Stimulated activated naive B cell treated with anti-CD40 and anti-IgM and Interleukin-4, amounts not matched to agents 10 μg/mL and 1 μg/mL and 100 μg/mL, for 72 hours (primary cell): ENCODE results near the gene ANKS1A.
A peak's percentile ranks its signal among the peaks of the same experiment; 100 is the strongest.
"Not testable (repeated sequence)": the region's sequence is repeated elsewhere in the genome, so short reads cannot be mapped to it uniquely, and the experiment has no call there.

Experiments used
- ATAC-seq, 2 donors: fragments of 150-1000 bp; cut with Tn5 transposase; replicated peaks; 2 replicates each; pipeline ENCODE4 v1.10.0; 2021; ENCODE audit warnings: moderate library complexity in 1 of 2
- DNase-seq: peaks from one replicate; pipeline ENCODE4 v3.0.0; 2021
- H3K27ac Mint-ChIP-seq: one replicate; pipeline ENCODE4 v1.8.0; 2022; ENCODE audit warnings: mild to moderate bottlenecking, mixed read lengths
- H3K27me3 Mint-ChIP-seq, 2 donors: one replicate each; pipeline ENCODE4 v1.8.0; 2022; ENCODE audit warnings: mixed read lengths in 2 of 2
- H3K36me3 Mint-ChIP-seq, 2 donors: one replicate each; pipeline ENCODE4 v1.8.0; 2022; ENCODE audit warnings: mixed read lengths in 2 of 2, mild to moderate bottlenecking in 1 of 2
- H3K4me1 Mint-ChIP-seq, 2 donors: one replicate each; pipeline ENCODE4 v1.8.0; 2022; ENCODE audit warnings: mixed read lengths in 2 of 2, mild to moderate bottlenecking in 1 of 2
- H3K4me3 Mint-ChIP-seq, 2 donors: one replicate each; pipeline ENCODE4 v1.8.0; 2022; ENCODE audit warnings: mild to moderate bottlenecking in 2 of 2, mixed read lengths in 2 of 2, moderate library complexity in 1 of 2
- H3K9me3 Mint-ChIP-seq, 2 donors: one replicate each; pipeline ENCODE4 v1.8.0; 2022; ENCODE audit warnings: mixed read lengths in 2 of 2, mild to moderate bottlenecking in 1 of 2

ANKS1A gene

GRCh38 chr6:34917626-34918285 is 28.7 kb downstream of the ANKS1A start:
- Mint-ChIP-seq H3K4me3 (no peak overlapping the region), H3K27me3 (no peaks in the 10 kb centered on the region)

GRCh38 chr6:34919651-34920050 is 30.6 kb downstream of the ANKS1A start:
- no peak overlapping the region for H3K4me3 Mint-ChIP-seq
- peaks cover 0 to 5% of the 10 kb centered on the region in 2 donors for H3K36me3 Mint-ChIP-seq
- peaks cover 5 to 8% of the 10 kb centered on the region in 2 donors for H3K4me1 Mint-ChIP-seq
- no peak for ATAC-seq
- no peak for DNase-seq
- H3K27ac Mint-ChIP-seq, result no peak overlapping the region
- H3K9me3 Mint-ChIP-seq, result no peaks in the 10 kb centered on the region
- H3K27me3 Mint-ChIP-seq, result no peaks in the 10 kb centered on the region

More at GRCh38 chr6:34917626-34918285, 28.7 kb downstream of the ANKS1A start:
- Mint-ChIP-seq H3K9me3 (no peaks in the 10 kb centered on the region), H3K36me3 (peaks cover 0 to 5% of the 10 kb centered on the region in 2 donors), H3K27ac (no peak overlapping the region), H3K4me1 (peaks cover 10 to 21% of the 10 kb centered on the region in 2 donors)
- no peak for DNase-seq
- ATAC-seq, result peak in 1 of 2 donors; percentile 53

- ATAC-seq, result no peak
- no peaks in the 10 kb centered on the region for H3K27me3 Mint-ChIP-seq
- peaks cover 0 to 5% of the 10 kb centered on the region in 2 donors for H3K36me3 Mint-ChIP-seq
- no peaks in the 10 kb centered on the region for H3K9me3 Mint-ChIP-seq
- no peak overlapping the region for H3K4me3 Mint-ChIP-seq
- DNase-seq, result no peak
- H3K4me1 Mint-ChIP-seq, result peaks cover 6 to 8% of the 10 kb centered on the region in 2 donors
- H3K27ac Mint-ChIP-seq, result no peak overlapping the region
These were observed 31.0 kb downstream of the ANKS1A start for GRCh38 chr6:34920097-34920496.

- DNase-seq (no peak), ATAC-seq (no peak)
These were observed 33.2 kb downstream of the ANKS1A start for GRCh38 chr6:34922177-34922663.

GRCh38 chr6:34924831-34925625 is 36.0 kb downstream of the ANKS1A start:
- peaks cover 24 to 33% of the 10 kb centered on the region in 2 donors for H3K4me1 Mint-ChIP-seq
- H3K27ac Mint-ChIP-seq, result no peak overlapping the region
- no peaks in the 10 kb centered on the region for H3K27me3 Mint-ChIP-seq
- ATAC-seq, result no peak
- no peaks in the 10 kb centered on the region for H3K9me3 Mint-ChIP-seq
- no peaks in the 10 kb centered on the region for H3K36me3 Mint-ChIP-seq
- no peak overlapping the region for H3K4me3 Mint-ChIP-seq
- DNase-seq, result no peak

More at GRCh38 chr6:34922177-34922663, 33.2 kb downstream of the ANKS1A start:
- Mint-ChIP-seq H3K27me3 (no peaks in the 10 kb centered on the region), H3K27ac (no peak overlapping the region), H3K9me3 (no peaks in the 10 kb centered on the region), H3K36me3 (peaks cover 0 to 5% of the 10 kb centered on the region in 2 donors), H3K4me1 (peaks cover 12 to 13% of the 10 kb centered on the region in 2 donors), H3K4me3 (no peak overlapping the region)

- Mint-ChIP-seq H3K4me1 (peaks cover 24 to 34% of the 10 kb centered on the region in 2 donors), H3K27me3 (no peaks in the 10 kb centered on the region), H3K9me3 (no peaks in the 10 kb centered on the region), H3K36me3 (no peaks in the 10 kb centered on the region), H3K27ac (no peak overlapping the region), H3K4me3 (no peak overlapping the region)
- no peak for ATAC-seq
- no peak for DNase-seq
These were observed 37.6 kb downstream of the ANKS1A start for GRCh38 chr6:34926655-34927054.

- Mint-ChIP-seq H3K27me3 (no peaks in the 10 kb centered on the region), H3K4me1 (peaks cover 24 to 34% of the 10 kb centered on the region in 2 donors), H3K27ac (peak overlapping the region; percentile 59), H3K9me3 (no peaks in the 10 kb centered on the region), H3K4me3 (no peak overlapping the region), H3K36me3 (peaks cover 1 to 7% of the 10 kb centered on the region in 2 donors)
- DNase-seq, result no peak
- no peak for ATAC-seq
These were observed 39.2 kb downstream of the ANKS1A start for GRCh38 chr6:34928220-34928619.

- ATAC-seq, result peak; percentile 58 to 62
- H3K4me1 Mint-ChIP-seq, result peaks cover 24 to 34% of the 10 kb centered on the region in 2 donors
- no peaks in the 10 kb centered on the region for H3K27me3 Mint-ChIP-seq
- H3K36me3 Mint-ChIP-seq, result peaks cover 1 to 7% of the 10 kb centered on the region in 2 donors
- H3K9me3 Mint-ChIP-seq, result no peaks in the 10 kb centered on the region
- peak overlapping the region; percentile 59 for H3K27ac Mint-ChIP-seq
- DNase-seq, result no peak
- no peak overlapping the region for H3K4me3 Mint-ChIP-seq
These were observed 39.6 kb downstream of the ANKS1A start for GRCh38 chr6:34928695-34929094.

GRCh38 chr6:34929241-34929978 is 40.4 kb downstream of the ANKS1A start:
- H3K27ac Mint-ChIP-seq, result no peak overlapping the region
- no peak for ATAC-seq

GRCh38 chr6:34930221-34930620 is 41.2 kb downstream of the ANKS1A start:
- Mint-ChIP-seq H3K4me1 (peaks cover 28 to 45% of the 10 kb centered on the region in 2 donors), H3K4me3 (no peak overlapping the region), H3K36me3 (peaks cover 1 to 14% of the 10 kb centered on the region in 2 donors), H3K27ac (no peak overlapping the region), H3K9me3 (no peaks in the 10 kb centered on the region), H3K27me3 (no peaks in the 10 kb centered on the region)
- ATAC-seq, result no peak
- no peak for DNase-seq

More at GRCh38 chr6:34929241-34929978, 40.4 kb downstream of the ANKS1A start:
- Mint-ChIP-seq H3K4me1 (peaks cover 24 to 37% of the 10 kb centered on the region in 2 donors), H3K9me3 (no peaks in the 10 kb centered on the region), H3K27me3 (no peaks in the 10 kb centered on the region), H3K4me3 (no peak overlapping the region), H3K36me3 (peaks cover 1 to 9% of the 10 kb centered on the region in 2 donors)
- no peak for DNase-seq

GRCh38 chr6:34932202-34932601 is 43.1 kb downstream of the ANKS1A start:
- H3K4me3 Mint-ChIP-seq, DNase-seq, H3K27me3 Mint-ChIP-seq, H3K27ac Mint-ChIP-seq, ATAC-seq, H3K9me3 Mint-ChIP-seq: not testable (repeated sequence)
- Mint-ChIP-seq H3K36me3 (peaks cover 1 to 14% of the 10 kb centered on the region in 2 donors), H3K4me1 (peaks cover 24 to 43% of the 10 kb centered on the region in 2 donors)

GRCh38 chr6:34934516-34934915 is 45.5 kb downstream of the ANKS1A start:
- ATAC-seq, result no peak
- no peak for DNase-seq
- Mint-ChIP-seq H3K36me3 (peaks cover 1 to 14% of the 10 kb centered on the region in 2 donors), H3K9me3 (no peaks in the 10 kb centered on the region), H3K4me3 (no peak overlapping the region), H3K27me3 (no peaks in the 10 kb centered on the region), H3K4me1 (peaks cover 13 to 25% of the 10 kb centered on the region in 2 donors), H3K27ac (no peak overlapping the region)

GRCh38 chr6:34938268-34938667 is 49.2 kb downstream of the ANKS1A start:
- peaks cover 0 to 7% of the 10 kb centered on the region in 2 donors for H3K36me3 Mint-ChIP-seq
- H3K4me3 Mint-ChIP-seq, result no peak overlapping the region
- no peak for DNase-seq
- no peaks in the 10 kb centered on the region for H3K9me3 Mint-ChIP-seq
- H3K27me3 Mint-ChIP-seq, result no peaks in the 10 kb centered on the region
- ATAC-seq, result no peak
- peaks cover 9 to 24% of the 10 kb centered on the region in 2 donors for H3K4me1 Mint-ChIP-seq
- H3K27ac Mint-ChIP-seq, result no peak overlapping the region

- DNase-seq, result no peak
- peaks cover 0 to 1% of the 10 kb centered on the region in 2 donors for H3K9me3 Mint-ChIP-seq
- peaks cover 4 to 16% of the 10 kb centered on the region in 2 donors for H3K4me1 Mint-ChIP-seq
- no peak for ATAC-seq
- no peak overlapping the region for H3K4me3 Mint-ChIP-seq
- H3K36me3 Mint-ChIP-seq, result peaks cover 0 to 1% of the 10 kb centered on the region in 2 donors
- H3K27me3 Mint-ChIP-seq, result no peaks in the 10 kb centered on the region
- no peak overlapping the region for H3K27ac Mint-ChIP-seq
These were observed 51.0 kb downstream of the ANKS1A start for GRCh38 chr6:34940030-34940434.
